HG03460 (cell line): ENCODE measurements around the gene TNKS2.
"Not testable (repeated sequence)": the region's sequence is repeated elsewhere in the genome, so short reads cannot be mapped to it uniquely, and the experiment has no call there.

Experiments used
- ATAC-seq: cut with Tn5 transposase; IDR thresholded peaks from one replicate; pipeline ENCODE4 v1.9.1; 2021; ENCODE audit not compliant: unreplicated experiment

Gene TNKS2

DNA sequence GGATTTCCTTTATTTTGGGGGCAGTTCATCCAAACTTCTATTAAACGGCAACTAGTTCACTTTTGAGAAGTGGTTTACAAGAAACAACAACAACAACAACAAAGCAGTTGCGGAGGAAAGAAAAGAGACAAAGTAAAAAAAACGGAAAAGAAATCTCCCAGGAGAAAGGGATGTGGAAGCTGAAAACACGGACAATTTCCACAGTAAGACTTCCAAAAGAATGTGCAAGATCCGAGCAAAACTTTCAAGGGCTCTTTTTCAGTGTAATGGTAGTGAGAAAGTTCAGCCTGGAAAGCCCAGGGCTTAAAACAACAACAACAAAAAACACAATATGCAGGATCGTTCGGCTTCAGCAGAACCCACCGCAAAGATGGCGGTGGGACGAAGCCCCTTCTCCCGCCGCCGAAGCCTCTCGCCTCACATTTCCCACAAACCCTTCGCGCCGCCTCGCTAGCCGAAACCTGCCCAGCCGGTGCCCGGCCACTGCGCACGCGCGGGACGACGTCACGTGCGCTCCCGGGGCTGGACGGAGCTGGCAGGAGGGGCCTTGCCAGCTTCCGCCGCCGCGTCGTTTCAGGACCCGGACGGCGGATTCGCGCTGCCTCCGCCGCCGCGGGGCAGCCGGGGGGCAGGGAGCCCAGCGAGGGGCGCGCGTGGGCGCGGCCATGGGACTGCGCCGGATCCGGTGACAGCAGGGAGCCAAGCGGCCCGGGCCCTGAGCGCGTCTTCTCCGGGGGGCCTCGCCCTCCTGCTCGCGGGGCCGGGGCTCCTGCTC, at the start of gene TNKS2:
Gene TNKS2 (plus strand): TSS at position 553 of the 775 bp plus-strand sequence. CDS start 265 bp downstream, outside the sequence.
- ATAC-seq, result peak; percentile 78

DNA sequence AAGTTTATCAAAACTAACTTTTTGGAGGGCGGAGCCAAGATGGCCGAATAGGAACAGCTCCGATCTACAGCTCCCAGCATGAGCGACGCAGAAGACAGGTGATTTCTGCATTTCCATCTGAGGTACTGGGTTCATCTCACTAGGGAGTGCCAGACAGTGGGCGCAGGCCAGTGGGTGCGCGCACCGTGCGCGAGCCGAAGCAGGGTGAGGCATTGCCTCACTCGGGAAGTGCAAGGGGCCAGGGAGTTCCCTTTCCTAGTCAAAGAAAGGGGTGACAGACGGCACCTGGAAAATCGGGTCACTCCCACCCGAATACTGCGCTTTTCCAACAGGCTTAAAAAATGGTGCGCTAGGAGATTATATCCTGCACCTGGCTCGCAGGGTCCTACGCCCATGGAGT, 48.6 kb upstream of the TNKS2 start:
- not testable (repeated sequence) for ATAC-seq

DNA sequence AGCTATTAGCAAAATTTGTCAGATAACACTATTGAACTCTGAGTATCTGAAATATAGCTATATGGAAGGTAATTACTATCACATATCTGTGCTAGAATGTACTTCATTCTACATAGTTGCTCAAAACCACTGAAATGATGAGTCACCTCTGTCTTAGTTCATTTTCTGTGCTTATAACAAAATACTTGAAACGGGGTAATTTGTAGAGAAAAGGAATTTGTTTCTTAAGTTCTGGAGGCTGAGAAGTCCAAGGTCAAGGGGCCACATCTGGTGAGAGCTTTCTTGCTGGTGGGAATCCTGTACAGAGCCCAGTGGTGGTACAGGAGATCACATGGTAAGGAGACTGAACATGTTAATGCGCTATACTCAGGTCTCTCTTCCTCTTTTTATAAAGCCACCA, 41.9 kb upstream of the TNKS2 start:
- ATAC-seq, result no peak

DNA sequence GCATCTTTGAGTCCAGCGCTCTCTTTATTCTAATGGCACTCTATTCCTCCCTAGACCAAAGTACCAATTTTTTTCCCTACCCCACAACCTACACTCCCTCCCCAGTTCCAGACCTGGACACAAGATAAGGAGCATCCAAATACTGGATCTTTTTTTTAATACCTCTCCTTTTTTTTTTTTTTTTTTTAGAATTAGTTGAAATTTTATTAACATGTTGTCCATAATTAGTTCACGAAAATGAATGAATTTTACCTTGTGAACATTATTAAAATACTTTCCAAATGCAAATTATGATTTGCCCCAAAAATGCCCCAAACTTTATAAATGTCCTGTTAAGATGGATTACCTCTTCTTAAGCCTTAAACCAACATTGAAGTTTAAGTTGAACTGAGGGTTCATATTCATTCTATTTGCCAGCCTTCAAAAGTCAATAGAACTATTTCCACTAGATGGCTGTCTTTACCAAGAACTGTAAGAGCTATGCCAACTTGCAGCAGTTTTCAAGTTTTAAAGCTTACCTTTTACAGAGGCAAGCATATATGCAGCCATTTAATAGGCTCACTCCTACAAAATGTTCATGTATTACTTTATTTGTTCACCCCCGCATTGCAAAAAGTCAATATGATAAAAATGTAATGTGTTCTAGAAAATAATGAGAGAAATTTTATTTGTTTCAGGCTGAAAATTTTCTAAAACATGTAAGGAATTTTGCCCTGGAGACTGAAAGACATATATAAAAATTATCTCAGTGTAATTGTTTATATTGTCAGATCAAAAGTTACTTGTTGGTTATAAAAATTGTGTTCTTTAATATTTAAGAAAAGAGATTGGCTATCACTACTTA, 39.7 kb upstream of the TNKS2 start:
- ATAC-seq, result no peak

DNA sequence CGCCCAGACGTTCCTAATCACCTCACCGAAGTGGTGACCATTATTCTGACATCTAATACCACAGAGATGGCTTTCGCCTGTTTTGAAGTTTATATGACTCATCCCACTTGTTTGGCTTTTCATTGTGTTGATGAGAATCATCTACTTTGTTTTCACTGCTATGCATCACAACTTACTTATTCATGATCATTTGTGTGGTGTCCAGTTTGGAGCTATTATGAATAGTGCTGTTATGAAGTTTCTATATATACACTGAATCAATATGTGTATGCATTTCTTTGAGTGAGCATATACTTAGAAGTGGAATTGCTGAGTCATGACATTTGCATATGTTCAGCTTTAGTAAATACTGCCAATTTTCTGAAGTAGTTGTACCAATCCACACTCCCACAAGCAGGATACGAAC, 38.6 kb upstream of the TNKS2 start:
- no peak for ATAC-seq

DNA sequence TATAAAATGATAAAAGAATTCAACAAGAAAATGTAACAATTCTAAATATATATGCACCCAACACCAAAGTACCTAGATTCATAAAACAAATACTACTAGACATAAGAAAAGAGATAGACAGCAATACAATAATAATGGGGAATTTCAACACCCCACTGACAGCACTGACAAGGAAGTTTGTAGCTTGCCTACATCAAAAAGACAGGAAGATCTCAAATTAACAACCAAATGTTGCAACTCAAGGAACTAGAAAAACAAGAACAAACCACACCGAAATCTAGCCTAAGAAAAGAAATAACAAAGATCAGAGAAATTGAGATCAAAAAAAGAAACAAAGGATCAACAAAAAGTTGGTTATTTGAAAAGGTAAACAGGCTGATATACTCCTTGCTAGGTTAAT, 36.5 kb upstream of the TNKS2 start:
- no peak for ATAC-seq

DNA sequence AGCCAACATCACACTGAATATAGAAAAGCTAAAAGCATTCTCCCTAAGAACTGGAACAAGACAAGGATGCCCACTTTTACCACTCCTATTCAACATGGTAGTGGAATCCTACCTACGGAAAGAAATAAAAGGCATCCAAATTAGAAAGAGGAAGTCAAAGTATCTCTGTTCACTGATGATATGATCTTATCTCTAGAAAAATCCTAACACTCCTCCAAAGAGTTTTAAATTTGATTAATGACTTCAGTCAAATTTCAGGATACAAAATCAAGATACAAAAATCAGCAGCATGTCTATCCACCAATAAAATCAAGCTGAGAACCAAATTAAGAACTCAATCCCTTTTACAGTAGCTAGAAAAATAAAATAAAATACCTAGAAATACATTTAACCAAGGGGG, 35.3 kb upstream of the TNKS2 start:
- ATAC-seq, result no peak

DNA sequence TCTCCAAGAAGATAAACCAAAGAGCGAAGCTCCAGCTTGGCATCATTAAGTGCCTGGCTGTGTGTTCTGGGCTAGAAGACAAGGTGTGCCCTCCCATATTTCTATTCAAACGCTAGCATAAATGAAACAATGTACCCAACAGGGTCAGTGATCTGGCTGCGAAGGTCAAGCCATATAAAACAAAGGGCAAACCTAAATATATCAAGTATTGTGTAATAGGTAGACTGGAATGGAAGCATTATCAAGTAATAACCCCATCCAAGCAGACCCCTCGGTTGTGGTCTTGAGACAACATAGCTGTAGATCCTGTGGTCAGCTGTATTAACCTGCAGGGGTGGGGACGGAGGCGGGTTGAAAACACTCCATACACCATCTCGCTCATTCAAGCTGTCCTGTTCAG, 31.6 kb upstream of the TNKS2 start:
- no peak for ATAC-seq

DNA sequence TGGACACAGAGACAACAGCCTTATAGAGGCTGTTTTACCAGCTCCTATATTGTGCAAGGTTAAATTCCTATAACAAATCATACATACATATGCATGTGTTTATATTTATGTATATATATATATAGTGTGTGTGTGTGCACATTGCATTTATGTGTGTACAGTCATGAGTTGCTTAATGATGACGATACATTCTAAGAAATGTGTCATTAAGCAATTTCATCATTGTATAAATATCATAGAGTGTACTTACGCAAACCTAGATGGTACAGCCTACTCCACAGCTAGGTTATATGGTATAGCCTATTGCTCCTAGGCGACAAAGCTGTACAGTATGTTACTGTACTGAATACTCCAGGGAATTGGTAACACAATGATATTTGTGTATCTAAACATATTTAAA, 30.1 kb upstream of the TNKS2 start:
- ATAC-seq, result no peak

DNA sequence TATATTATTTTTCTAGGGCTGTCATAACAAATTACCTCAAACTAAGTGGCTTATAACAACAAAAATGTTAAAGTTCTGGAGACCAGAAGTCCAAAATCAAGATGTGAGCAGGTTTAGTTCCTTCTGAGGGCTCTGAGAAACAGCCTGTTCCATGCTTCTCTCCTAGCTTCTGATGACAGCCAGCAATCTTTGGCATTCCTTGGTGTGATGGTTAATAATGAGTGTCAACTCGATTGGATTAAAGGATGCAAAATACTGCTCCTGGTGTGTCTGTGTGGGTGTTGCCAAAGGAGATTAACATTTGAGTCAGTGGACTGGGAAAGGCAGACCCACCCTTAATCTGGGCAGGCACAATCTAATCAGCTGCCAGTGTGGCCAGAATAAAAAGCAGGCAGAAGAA, 26.3 kb upstream of the TNKS2 start:
- no peak for ATAC-seq

DNA sequence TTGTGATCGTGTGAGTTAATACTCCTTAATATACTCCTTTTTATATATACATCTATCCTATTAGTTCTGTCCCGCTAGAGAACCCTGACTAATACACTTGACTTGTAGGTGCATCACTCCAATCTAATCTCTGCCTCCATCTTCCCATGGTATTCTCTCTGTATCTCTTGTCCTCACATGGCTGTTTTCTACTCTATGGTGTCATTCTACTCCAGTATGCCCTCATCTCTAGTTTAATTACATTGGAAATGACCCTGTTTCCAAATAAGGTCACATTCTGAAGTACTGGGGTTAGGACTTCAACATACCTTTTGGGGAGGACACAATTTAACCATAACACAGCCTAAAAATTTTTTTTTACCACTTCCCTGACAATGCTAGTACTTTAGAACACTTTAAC, 25.8 kb upstream of the TNKS2 start:
- ATAC-seq, result no peak

DNA sequence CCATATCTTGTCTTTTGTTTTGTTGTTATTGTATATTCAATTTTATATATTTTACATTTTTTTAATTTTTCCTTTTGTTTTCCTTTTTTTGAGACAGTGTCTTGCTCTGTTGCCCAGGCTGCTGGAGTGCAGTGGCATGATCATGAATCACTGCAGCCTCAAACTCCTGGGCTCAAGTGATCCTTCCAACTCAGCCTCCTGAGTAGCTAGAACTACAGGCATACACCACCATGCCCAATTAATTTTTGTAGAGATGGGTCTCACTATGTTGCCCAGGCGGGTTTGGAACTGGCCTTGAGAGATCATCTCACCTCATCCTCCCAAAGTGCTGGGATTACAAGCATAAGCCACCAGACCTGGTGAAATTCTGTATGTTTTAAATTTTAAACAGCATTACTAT, 25.4 kb upstream of the TNKS2 start:
- ATAC-seq, result no peak

DNA sequence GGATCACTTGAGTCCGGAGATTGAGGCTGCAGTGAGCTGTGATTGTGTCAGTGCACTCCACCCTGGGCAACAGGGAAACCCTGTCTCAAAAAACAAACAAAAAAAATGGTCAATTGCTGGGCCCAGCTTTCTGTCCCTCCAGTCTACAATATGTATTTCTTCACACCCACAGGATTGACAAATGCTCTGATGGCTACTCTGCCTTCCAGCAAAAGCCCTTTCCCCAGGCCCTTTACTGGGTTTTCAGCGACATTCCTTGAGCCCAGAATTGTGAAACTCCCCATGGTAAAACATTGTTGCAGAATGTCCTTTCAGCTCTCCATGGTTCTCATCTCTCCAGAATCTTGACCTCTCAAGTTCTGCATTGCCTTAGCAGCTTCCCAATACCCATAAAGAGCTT, 23.7 kb upstream of the TNKS2 start:
- ATAC-seq, result no peak

DNA sequence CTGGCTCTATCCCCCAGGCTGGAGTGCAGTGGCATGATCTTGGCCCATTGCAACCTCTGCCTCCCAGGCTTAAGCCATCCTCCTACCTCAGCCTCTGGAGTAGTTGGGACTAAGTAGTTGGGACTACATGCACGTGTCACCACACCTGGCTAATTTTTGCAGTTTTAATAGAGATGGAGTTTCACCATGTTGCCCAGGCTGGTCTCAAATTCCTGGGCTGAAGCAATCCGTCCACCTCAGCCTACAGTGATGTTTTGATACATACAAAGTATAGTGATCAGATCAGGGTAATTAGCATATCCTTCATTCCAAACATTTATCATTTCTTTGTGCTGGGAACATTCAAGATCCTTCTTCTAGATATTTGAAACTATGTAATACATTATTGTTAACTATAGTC, 22.5 kb upstream of the TNKS2 start:
- ATAC-seq, result no peak

DNA sequence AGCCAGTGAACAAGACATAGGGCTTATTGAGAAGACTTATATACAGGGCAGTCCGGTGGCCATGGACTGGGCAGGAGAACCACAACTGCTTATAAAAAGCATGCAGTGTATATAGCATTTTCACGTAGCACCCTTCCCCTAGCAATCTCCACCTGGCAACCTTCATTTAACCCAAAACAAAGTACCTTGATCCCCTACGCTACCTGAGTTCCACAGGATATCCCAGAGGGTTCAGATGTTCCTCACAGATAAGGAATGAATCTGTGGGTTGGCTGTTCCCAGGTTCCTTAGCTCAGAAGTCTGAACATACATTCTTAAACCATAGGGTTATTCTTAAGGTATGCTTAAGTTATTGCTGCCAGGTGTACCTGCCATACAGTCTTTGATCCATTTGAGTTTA, 22.0 kb upstream of the TNKS2 start:
- no peak for ATAC-seq

DNA sequence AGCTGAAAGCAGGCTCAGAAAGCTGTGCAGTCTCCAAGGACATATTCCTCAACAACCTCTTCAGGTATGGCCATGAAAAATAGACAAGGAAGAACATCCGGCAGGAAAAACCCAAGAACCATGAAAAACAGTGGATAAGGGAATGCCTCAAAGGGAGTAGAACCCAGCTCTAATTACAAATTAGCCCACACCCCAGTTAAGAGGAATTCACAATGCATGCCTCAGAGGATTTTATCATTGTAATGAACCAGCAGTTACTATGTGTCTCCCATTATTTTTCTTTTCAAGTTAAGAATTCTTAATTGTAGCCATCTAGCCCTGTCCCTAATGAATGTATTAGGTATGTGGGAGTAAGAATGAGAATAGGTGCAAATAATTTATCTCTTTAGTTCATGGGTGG, 19.7 kb upstream of the TNKS2 start:
- ATAC-seq, result no peak

DNA sequence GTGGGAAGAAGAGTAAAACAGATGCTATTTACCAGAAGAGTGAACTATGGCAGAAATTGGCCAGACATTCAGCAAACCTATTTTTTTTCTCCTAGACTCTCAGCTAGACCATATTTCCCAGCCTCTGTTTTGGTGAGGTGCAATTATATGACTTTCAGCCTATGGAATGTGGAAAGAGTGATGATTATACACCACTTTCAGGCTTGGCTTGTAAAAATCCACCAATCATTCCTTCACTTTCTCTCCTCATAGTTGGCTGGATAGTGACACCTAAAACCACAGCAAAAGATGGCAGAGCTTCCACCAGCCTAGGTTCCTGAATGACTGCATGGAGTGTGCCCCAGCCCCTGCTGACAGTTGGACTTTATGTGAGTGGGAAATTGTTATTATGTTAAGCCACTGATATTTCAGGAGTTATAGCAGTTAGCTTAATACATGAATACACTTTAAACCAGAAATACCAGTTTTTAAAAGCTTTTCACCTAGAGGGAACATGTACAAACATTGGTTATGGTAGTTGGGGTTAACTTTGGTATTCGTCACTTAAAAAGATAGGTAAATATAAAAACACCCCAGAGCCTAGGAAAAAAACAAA, 19.1 kb upstream of the TNKS2 start:
- ATAC-seq, result no peak

DNA sequence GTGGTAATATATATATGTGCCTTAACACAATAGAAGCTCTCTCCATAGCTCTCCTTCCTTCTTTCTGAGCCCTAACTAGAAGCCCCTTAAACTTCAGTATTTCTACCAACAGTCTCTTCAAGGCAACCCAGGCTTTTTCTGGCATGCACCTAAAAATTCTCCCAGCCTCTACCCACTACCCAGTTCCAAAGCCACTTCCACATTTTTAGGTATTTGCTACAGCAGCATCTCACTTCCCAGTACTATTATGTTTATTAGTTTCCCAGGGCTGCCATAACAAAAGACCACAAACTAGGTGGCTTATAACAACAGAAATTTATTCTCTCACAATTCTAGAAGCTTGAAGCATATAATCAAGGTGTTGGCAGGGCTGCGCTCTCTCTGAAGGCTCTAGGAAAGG, 15.7 kb upstream of the TNKS2 start:
- no peak for ATAC-seq

DNA sequence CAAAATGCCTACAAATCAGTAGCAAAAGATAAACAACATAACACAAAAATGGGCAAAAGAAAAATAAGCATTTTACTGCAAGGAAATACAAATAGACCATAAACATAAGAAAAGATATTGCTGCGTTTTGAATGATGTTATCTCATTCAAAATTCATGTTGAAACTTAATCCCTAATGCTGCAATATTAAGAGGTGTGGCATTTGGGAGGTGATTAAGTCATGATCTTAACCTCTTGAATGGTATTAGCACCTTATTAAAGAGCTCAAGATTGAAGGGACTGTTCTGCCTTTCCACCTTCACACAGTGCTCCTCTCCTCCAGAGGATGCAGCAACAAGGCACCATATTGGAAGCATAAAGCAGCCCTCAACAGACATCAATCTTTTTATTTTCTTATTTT, 12.4 kb upstream of the TNKS2 start:
- no peak for ATAC-seq

DNA sequence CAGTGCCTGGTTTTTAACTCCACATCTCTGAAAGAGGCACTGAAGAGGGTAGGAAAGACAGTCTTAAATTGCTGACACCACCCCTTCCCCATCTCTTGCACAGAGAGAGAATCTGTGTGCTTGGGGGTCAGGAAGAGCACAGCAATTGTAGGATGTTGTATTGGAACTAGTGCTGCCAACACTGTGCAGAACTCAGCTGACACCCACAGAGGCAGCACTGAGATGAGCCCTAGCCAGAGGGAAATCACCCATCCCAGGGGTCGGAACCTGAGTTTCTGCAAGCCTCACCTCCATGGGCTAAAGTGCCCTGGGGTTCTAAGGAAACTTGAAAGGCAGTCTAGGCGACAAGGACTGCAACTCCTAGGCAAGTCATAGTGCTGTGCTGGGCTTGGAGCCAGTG, 11.0 kb upstream of the TNKS2 start:
- no peak for ATAC-seq

DNA sequence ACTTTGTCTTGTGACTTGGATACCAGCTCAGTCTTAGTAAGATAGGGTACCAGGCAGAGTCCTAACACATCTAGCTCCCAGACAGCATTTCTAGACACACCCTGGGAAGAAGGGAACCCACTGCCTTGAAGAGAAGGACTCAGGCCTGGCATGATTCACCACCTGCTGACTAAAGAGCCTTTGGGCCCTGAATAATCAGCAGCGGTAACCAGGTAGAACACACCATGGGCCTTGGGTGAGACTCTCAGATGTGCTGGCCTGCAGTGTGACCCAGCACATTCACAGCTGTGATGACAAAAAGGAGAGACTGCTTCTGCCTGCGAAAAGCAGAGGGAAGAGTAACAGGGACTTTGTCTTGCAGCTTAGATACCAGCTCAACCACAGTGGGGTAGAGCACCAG, 10.4 kb upstream of the TNKS2 start:
- no peak for ATAC-seq

DNA sequence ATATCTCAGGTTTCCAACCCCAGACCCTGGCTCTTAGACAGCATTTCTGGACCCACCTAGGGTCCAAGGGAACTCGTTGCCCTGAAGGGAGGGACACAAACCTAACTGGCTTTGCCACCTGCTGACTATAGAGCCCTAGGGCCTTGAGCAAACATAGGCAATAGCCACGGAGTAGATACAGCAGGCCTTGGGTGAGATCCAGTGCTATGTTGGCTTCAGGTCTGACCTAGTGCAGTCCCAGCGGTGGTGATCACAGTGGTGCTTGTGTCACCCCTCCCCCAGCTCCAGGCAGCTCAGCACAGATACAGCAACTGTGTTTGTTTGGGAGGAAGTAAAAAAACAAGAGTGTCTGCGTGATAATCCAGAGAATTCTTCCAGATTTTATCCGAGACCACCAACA, 9.7 kb upstream of the TNKS2 start:
- no peak for ATAC-seq
